ENCODE results near the gene MTX1.
"Not testable (repeated sequence)": the region's sequence is repeated elsewhere in the genome, so short reads cannot be mapped to it uniquely, and the experiment has no call there.

Gene MTX1

DNA sequence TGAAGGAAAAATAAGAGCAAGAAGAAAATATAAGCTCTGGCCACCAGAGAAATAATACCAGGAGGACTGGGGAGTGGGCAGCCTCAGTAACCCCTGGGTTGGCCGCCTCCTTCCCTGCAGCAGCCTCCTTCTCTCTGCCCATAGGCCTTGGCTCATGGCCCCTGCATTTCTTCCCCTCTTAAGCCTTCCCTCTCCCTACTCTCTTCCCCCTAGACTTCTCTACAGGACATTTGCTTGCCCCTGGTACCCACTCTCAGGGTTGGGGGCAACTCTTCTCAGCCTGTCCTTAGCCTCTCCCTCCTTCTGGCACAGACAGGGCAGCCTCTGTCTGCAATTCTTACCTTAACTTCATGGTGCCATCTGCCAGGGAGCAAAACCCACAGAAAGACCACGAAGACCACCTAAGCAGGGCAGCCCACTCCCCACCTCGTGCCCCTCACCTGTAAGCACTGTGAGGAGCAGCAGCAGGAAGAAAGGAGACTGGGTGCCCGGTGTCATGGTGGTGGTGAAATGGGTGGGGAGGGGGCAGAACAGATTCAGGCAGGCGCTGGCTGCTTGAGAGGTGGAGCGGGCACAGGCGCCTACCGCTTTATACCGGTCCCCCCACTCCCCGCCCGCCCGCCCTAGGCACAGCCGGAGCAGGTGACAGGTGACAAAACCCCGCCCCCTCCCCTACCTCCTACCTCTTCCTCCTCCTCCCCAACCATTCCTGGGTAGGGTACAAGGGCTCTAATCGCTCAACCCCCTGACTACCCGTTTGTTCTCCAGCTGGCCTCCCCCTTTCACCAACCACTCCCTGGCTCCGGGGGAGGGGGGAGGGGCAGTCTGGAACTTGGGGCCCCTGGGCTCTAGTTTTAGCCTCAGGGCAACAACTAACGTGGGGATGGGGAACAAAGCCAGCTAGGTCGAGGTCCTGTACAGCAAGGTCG, 15.9 kb upstream of the MTX1 start:
- 43 to 100% methylated on average over 1 to 3 of the region's 20 CpGs for WGBS, 2 experiments (ENCODE audit: insufficient coverage in 2 of 2)
- Histone ChIP-seq H3K9me3 (ENCODE audit: control insufficient read depth, low read length) (no peaks in the 10 kb centered on the region), H3K27ac (ENCODE audit: low read depth, low read length, severe bottlenecking) (peak overlapping the region; percentile 95), H3K4me1 (ENCODE audit: control insufficient read depth, insufficient read depth, low read length, poor library complexity, severe bottlenecking) (peaks cover 22% of the 10 kb centered on the region), H3K4me3 (ENCODE audit: extremely low read depth, insufficient read depth, low read length, poor library complexity, severe bottlenecking) (peak overlapping the region; percentile 51), H3K36me3 (ENCODE audit: control insufficient read depth, insufficient read depth, low read length) (peaks cover 15% of the 10 kb centered on the region)

DNA sequence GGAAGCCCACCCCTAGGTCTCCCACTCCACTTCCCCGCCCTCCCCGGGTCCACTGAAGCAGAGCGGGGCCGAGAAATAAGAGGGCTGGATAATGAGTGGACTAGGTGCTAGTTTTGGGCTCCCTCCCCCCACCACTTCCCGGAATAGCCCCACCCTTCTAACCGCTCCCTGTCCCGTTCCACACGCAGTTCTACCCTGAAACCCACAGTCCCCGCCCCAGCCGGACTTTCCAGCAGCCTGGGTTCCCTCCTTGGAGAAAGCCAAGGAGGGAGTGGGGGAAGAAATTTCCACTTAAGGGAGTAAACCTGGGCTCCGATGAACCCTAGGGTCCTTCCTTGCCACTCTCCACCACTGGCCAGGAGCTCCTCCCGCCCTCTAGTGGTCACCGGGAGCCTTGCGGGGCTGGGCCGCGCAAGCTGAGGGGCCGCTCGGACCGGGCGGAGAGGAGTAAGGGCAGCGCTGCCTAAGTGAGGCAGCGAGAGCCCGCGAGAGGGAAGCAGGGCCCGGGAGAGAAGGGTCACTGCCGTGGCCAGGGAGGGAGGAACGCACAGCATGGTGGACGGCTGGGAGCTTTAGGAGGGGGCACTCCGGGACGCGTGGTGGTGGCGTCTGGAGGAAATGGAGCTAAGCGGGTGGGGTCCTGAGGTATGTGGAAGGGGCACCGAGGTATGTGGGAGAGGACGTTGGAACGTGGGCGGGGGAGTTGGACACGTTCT, 15.1 kb upstream of the MTX1 start:
- 0 to 1% methylated on average over 23 to 29 of the region's 38 CpGs for WGBS, 2 experiments (ENCODE audit: insufficient coverage in 2 of 2)
- peak overlapping the region; percentile 51 for H3K4me3 ChIP-seq (ENCODE audit: extremely low read depth, insufficient read depth, low read length, poor library complexity, severe bottlenecking)

DNA sequence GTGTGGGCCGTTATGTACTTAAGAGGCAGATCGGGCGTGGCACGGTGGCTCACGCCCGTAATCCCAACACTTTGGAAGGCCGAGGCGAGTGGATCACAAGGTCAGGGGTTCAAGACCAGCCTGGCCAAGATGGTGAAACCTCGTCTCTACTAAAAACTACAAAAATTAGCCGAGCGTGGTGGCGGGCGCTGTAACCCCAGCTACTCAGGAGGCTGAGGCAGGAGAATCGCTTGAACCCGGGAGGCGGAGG, 14.6 kb upstream of the MTX1 start:
- 1 to 5% methylated on average over 8 to 16 of the region's 16 CpGs for WGBS, 2 experiments (ENCODE audit: insufficient coverage in 2 of 2)
- not testable (repeated sequence) for H3K9me3 ChIP-seq (ENCODE audit: control insufficient read depth, low read length)
- peak overlapping the region; percentile 95 for H3K27ac ChIP-seq (ENCODE audit: low read depth, low read length, severe bottlenecking)
- peak overlapping the region; percentile 51 for H3K4me3 ChIP-seq (ENCODE audit: extremely low read depth, insufficient read depth, low read length, poor library complexity, severe bottlenecking)
- H3K36me3 ChIP-seq (ENCODE audit: control insufficient read depth, insufficient read depth, low read length), result peaks cover 27% of the 10 kb centered on the region
- peaks cover 22% of the 10 kb centered on the region for H3K4me1 ChIP-seq (ENCODE audit: control insufficient read depth, insufficient read depth, low read length, poor library complexity, severe bottlenecking)

More for the DNA sequence above, 15.1 kb upstream of the MTX1 start:
- H3K27ac ChIP-seq (ENCODE audit: low read depth, low read length, severe bottlenecking), result peak overlapping the region; percentile 95
- no peaks in the 10 kb centered on the region for H3K9me3 ChIP-seq (ENCODE audit: control insufficient read depth, low read length)
- peaks cover 23% of the 10 kb centered on the region for H3K36me3 ChIP-seq (ENCODE audit: control insufficient read depth, insufficient read depth, low read length)
- H3K4me1 ChIP-seq (ENCODE audit: control insufficient read depth, insufficient read depth, low read length, poor library complexity, severe bottlenecking), result peaks cover 22% of the 10 kb centered on the region

DNA sequence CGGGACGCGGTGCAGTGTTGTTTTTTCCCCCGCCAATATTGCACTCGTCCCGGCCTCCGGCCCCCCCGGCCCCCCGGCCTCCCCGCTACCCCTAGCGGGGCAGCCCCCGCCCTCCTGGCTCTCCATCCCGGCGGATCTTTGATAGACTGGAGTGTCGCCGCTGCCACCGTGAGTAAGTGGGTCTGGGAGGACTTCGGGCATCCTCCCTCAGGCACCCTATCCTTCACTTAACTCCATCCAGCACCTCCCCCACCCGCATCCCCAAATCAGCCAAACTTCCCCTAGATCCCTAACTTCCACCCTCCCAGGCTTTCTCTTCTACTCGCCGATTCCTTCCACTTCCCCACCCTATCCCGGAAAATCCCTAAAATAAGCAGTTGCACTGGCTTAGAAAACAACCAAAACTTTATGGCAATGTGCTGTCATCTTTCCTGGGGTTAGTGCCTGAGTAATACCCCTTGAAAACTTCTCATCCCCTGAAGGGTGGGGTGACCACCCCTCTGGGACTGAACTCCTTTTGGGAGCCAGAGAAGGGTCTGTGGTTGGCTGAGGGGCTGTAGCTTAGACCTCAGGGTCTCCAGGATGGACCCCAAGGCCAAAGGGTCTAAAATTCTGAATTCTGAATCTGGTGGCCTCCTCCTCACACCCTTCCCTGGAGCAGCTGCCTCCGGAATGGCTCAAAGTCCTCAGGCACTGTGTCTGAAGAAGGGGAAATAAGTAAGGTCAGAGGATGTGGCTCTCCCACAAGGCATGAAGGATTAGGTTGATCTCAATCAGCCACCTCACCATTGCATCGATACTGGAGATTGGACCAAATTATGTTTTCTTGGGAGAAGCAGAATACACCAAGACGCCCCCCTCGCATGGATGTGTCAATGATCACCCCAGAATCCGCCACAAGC, 13.0 kb upstream of the MTX1 start:
- H3K4me3 ChIP-seq (ENCODE audit: extremely low read depth, insufficient read depth, low read length, poor library complexity, severe bottlenecking), result peak overlapping the region; percentile 51
- H3K4me1 ChIP-seq (ENCODE audit: control insufficient read depth, insufficient read depth, low read length, poor library complexity, severe bottlenecking), result peaks cover 22% of the 10 kb centered on the region
- no peaks in the 10 kb centered on the region for H3K9me3 ChIP-seq (ENCODE audit: control insufficient read depth, low read length)
- peak overlapping the region; percentile 95 for H3K27ac ChIP-seq (ENCODE audit: low read depth, low read length, severe bottlenecking)
- WGBS, 2 experiments (ENCODE audit: insufficient coverage in 2 of 2), result 10 to 12% methylated on average over 10 to 15 of the region's 27 CpGs
- peaks cover 36% of the 10 kb centered on the region for H3K36me3 ChIP-seq (ENCODE audit: control insufficient read depth, insufficient read depth, low read length)

DNA sequence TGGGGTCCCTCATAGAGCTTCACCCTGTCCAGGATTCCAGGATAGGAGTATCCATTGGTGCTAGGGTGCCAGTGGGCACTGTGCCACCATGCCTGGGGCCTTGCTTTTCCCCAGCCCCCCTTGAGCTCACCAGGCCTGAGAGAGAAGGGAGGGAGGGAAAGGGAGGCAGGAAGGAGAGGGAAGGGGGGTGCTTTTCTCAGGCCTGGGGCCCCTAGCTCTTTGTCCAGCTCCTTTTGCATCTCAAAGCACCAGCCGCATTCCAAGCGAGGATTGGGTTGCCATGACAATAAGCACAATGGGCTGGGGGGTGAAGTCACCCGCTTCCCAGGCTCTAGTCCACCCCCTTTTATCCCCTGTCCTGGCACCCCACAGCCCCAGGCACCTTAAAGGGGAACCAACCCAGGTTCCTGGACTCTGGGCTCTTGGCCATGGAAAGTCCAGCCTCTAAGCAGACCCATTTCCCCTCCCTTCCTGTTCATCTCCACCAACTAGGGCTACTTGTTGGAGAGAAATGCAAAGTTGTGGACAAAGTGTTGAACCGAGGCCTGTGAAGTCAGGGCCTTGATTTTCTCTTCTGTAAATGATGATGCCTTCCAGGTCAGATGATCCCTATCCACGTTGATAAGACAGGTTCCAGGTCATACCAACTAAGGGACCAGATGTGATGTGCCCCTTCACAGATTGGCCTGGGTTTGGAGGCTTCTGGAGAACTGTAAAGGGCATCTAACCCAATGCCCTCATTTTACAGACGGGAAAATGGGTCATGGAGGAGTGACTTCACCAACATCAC, 12.2 kb upstream of the MTX1 start:
- peaks cover 44% of the 10 kb centered on the region for H3K36me3 ChIP-seq (ENCODE audit: control insufficient read depth, insufficient read depth, low read length)
- 25 to 34% methylated on average over 2 to 3 of the region's 6 CpGs for WGBS, 2 experiments (ENCODE audit: insufficient coverage in 2 of 2)
- H3K27ac ChIP-seq (ENCODE audit: low read depth, low read length, severe bottlenecking), result peak overlapping the region; percentile 95
- peaks cover 22% of the 10 kb centered on the region for H3K4me1 ChIP-seq (ENCODE audit: control insufficient read depth, insufficient read depth, low read length, poor library complexity, severe bottlenecking)
- H3K9me3 ChIP-seq (ENCODE audit: control insufficient read depth, low read length), result no peaks in the 10 kb centered on the region
- peak overlapping the region; percentile 51 for H3K4me3 ChIP-seq (ENCODE audit: extremely low read depth, insufficient read depth, low read length, poor library complexity, severe bottlenecking)

DNA sequence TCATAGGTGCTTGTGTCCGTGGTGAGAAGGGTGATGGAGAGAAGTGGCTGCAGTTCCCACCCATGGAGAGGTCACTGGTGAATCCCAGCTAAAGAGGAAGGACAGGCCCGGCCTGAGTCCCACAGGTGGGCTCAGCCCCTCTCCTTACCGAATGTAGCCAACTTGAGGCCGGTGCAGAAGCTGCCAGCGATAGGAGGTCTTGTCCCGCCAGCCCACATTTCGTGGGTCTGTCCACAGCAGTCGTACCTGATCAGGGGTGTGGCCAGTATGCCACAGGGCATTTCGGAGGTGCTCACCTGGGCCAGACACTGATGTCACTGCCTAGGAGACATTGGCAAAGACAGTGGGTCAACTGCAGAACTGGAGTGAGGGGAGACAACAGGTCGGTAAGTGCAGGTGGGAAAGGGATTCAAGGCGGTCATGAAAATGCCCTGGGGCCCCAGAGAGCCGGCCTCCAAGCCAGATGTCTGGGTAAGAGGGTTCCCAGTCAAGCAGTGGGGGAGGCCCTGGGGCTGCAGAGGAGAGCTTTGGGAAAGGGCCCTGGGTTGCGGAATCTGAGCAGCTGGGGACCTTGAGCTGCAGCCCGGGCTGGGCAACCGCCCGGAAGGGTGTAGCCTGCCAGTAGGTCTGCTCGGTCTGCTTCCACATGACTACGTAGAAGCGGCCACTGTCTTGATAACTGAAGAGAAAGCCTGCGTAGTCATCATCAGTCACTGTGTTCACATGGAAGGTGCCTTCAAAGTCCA, 11.4 kb upstream of the MTX1 start:
- H3K4me3 ChIP-seq (ENCODE audit: extremely low read depth, insufficient read depth, low read length, poor library complexity, severe bottlenecking), result no peak overlapping the region
- peaks cover 22% of the 10 kb centered on the region for H3K4me1 ChIP-seq (ENCODE audit: control insufficient read depth, insufficient read depth, low read length, poor library complexity, severe bottlenecking)
- H3K9me3 ChIP-seq (ENCODE audit: control insufficient read depth, low read length), result no peaks in the 10 kb centered on the region
- peak overlapping the region; percentile 57 for H3K27ac ChIP-seq (ENCODE audit: low read depth, low read length, severe bottlenecking)
- peaks cover 52% of the 10 kb centered on the region for H3K36me3 ChIP-seq (ENCODE audit: control insufficient read depth, insufficient read depth, low read length)
- 85 to 86% methylated on average over 19 of the region's 20 CpGs for WGBS, 2 experiments (ENCODE audit: insufficient coverage in 2 of 2)

DNA sequence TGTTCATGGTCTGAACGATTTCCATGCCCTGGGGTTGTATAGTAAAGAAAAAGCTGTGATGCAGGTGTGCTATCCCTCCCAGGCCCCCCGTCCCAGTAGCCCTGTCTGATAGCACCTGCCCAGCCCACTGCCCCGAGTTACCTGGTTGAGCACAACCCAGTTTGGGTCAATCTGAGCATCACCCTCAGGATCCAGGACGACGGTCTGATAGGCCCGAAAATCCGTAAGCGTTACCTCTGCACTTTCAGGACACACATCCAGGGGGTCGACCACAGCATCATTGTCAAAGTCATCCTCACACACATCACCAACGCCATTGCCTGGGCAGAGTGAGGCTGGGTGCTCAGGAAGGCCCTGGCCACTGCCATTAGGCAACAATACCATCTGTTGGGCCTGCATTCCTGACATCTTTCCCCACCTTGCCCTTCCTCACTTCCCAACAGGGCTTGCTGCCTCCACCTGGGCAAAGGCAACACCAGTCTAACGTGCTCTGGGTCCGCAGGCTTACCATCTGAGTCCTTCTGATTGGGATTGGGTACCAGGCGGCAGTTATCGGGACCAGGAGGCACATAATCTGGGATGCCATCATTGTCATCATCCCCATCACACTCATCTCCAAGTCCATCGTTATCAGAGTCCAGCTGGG, 10.5 kb upstream of the MTX1 start:
- WGBS, 2 experiments (ENCODE audit: insufficient coverage in 2 of 2), result 97 to 100% methylated on average over 13 to 14 of the region's 15 CpGs
- H3K27ac ChIP-seq (ENCODE audit: low read depth, low read length, severe bottlenecking), result no peak overlapping the region
- H3K4me1 ChIP-seq (ENCODE audit: control insufficient read depth, insufficient read depth, low read length, poor library complexity, severe bottlenecking), result peaks cover 17% of the 10 kb centered on the region
- H3K9me3 ChIP-seq (ENCODE audit: control insufficient read depth, low read length), result no peaks in the 10 kb centered on the region
- no peak overlapping the region for H3K4me3 ChIP-seq (ENCODE audit: extremely low read depth, insufficient read depth, low read length, poor library complexity, severe bottlenecking)
- H3K36me3 ChIP-seq (ENCODE audit: control insufficient read depth, insufficient read depth, low read length), result peaks cover 61% of the 10 kb centered on the region

DNA sequence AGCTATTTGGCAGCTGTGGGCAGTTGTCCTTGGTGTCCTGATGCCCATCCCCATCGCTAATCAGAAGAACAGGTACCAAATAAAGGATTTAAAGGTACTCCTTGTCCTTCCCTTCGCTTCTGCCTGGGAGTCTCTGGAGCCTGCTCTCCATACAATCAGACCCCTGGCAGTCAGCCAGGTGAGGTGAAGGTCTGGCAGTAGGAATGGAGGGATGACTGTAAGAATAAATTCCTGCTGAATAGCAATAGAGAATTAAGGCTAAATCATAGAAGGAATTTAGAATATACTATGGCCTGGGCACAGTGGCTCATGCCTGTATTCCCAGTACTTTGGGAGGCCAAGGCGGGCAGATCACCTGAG, 10.0 kb upstream of the MTX1 start:
- WGBS, 2 experiments (ENCODE audit: insufficient coverage in 2 of 2), result 94 to 100% methylated on average over 2 to 3 of the region's 3 CpGs
- Histone ChIP-seq H3K4me1 (ENCODE audit: control insufficient read depth, insufficient read depth, low read length, poor library complexity, severe bottlenecking) (peaks cover 13% of the 10 kb centered on the region), H3K9me3 (ENCODE audit: control insufficient read depth, low read length) (no peaks in the 10 kb centered on the region), H3K36me3 (ENCODE audit: control insufficient read depth, insufficient read depth, low read length) (peaks cover 66% of the 10 kb centered on the region), H3K27ac (ENCODE audit: low read depth, low read length, severe bottlenecking) (no peak overlapping the region), H3K4me3 (ENCODE audit: extremely low read depth, insufficient read depth, low read length, poor library complexity, severe bottlenecking) (no peak overlapping the region)

DNA sequence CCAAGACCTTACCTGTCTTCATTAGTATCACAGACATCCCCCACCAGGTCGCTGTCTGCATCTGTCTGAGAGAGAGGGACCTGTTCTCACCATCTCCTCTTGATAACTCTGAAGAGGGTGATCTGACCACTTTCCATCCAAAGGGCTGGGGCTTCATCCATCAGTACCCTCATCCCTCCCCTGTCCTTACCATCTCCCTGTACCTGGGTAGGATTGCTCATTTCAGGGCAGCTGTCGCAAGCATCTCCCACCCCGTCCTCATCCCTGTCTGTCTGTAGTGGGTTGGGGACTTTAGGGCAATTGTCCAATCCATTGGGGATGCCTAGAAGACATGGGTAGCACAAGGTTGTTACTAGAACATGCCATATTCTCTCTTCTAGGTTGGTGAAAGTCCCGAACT, 8.7 kb upstream of the MTX1 start:
- peaks cover 13% of the 10 kb centered on the region for H3K4me1 ChIP-seq (ENCODE audit: control insufficient read depth, insufficient read depth, low read length, poor library complexity, severe bottlenecking)
- WGBS, 2 experiments (ENCODE audit: insufficient coverage in 2 of 2), result 92 to 100% methylated on average over 2 of the region's 4 CpGs
- no peaks in the 10 kb centered on the region for H3K9me3 ChIP-seq (ENCODE audit: control insufficient read depth, low read length)
- H3K27ac ChIP-seq (ENCODE audit: low read depth, low read length, severe bottlenecking), result no peak overlapping the region
- no peak overlapping the region for H3K4me3 ChIP-seq (ENCODE audit: extremely low read depth, insufficient read depth, low read length, poor library complexity, severe bottlenecking)
- H3K36me3 ChIP-seq (ENCODE audit: control insufficient read depth, insufficient read depth, low read length), result peaks cover 78% of the 10 kb centered on the region

Measured in mesodermal cell (in vitro differentiated cells).